ENCODE measurements around the gene LTBR.
"Not testable (repeated sequence)": the region's sequence is repeated elsewhere in the genome, so short reads cannot be mapped to it uniquely, and the experiment has no call there.

LTBR gene

DNA sequence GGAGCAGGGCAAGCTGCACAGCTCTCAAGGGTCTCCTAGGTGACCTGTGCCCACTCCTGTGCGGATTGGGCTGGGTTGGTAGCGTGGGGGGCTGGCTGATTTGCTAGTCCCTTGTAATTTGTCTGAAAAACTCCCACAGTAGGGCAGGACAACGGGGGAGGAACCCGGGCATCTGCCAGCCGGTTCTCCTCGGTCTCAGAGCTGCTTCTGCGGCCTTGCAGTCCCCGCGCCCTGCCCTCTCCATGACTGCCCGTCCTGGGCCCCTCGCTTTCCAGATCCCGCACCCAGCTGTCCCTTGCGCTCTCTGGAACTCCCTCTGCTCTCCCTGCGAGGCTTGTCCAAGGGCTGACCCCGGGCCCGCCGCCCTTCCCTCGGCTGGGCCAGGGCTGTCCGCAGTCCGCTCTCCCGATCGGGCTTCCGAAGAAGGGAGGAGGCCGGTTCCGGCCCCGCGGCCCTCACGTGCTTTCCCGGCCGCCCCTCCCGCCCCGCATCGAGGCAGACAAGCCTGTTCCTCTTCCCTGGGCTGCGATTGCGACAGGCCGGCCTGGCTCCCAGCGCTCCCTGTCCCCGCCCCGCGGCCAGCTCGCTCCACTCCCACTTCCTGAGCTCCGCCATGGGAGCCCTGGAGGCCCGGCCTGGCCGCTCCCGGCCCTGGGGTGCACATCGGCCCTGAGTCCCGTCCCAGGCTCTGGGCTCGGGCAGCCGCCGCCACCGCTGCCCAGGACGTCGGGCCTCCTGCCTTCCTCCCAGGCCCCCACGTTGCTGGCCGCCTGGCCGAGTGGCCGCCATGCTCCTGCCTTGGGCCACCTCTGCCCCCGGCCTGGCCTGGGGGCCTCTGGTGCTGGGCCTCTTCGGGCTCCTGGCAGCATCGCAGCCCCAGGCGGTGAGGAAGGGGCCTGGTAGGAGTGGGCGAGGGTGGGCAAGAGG is at the start of gene LTBR:
Gene LTBR, plus strand, starts transcription at position 591 of the 927 bp plus-strand sequence. Its CDS starts 197 bp downstream, at position 788.
- DNase-seq (ENCODE audit: low read depth, low spot score): no peak

DNA sequence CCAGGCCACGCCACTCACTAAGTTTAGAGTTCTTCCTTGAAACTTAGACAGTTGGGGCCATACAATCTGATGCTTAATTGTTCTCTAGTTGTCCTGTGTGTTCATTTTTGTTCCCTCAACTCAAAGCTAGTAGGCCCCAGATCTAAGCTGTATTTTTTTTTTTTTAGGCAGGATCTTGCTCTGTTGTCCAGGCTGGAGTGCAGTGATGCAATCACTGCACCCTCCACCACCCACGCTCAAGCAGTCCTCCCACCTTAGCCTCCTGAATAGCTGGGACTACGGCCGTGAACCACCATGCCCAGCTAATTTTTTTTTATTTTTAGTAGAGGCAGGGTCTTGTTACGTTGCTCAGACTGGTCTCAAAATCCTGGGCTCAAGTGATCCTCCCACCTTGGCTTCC is 49.6 kb upstream of the LTBR start:
- DNase-seq (ENCODE audit: low read depth, low spot score): no peak

DNA sequence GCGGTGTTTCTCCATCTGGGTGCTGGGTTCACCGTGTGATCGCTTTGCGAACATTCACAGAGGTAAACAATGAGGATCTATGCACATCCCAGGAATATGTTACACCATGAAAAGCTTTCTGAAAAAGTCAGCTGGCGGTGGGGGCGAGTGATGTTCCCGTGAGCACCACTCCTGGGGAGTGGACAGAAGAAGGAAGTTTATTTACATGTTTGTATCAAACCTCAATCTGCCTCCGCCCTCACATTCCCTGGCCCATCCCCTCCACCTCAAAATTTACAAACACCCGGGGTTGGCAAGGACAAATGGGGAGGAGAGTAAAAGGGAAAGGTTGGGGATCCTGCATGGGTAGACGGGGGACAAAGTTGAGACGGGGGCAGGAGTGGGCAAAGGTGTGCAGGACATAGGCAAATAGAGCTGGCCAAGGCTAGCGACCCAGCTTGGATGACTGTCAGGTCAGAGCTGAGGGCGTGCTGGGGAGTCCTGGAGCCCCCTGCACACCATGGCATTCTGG is 49.0 kb upstream of the LTBR start:
- DNase-seq (ENCODE audit: low read depth, low spot score): no peak

DNA sequence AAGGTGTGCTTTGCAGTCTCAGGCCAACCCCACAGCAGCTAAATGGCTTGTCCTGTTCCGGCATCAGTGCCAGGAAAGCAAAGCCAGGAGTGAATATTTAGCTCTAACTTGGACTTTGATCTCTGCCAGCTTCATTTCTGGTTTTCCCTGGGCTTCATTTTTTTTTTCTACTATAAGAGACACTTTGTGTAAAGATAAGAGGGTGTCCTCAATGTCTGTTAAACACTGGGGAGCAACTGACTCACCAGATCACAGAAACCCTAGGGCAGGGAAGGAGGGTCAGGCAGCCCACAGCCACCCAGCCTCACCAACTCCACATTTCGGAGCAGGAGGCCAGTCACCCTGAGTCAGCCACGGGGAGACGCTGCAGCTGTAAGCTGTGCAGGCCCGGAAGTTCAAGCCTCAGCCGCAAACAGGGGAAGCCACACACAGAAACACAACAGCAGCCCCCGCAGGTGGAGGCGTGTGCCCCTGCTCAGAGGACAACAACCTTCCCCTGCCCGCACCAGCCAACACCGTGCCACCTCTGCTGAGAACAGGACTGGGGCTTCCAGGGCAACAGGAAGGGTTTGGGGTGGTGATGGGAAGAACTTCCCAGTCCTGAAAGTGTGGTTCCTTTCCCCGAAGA is 48.4 kb upstream of the LTBR start:
- peak; percentile 74 for DNase-seq (ENCODE audit: low read depth, low spot score)

DNA sequence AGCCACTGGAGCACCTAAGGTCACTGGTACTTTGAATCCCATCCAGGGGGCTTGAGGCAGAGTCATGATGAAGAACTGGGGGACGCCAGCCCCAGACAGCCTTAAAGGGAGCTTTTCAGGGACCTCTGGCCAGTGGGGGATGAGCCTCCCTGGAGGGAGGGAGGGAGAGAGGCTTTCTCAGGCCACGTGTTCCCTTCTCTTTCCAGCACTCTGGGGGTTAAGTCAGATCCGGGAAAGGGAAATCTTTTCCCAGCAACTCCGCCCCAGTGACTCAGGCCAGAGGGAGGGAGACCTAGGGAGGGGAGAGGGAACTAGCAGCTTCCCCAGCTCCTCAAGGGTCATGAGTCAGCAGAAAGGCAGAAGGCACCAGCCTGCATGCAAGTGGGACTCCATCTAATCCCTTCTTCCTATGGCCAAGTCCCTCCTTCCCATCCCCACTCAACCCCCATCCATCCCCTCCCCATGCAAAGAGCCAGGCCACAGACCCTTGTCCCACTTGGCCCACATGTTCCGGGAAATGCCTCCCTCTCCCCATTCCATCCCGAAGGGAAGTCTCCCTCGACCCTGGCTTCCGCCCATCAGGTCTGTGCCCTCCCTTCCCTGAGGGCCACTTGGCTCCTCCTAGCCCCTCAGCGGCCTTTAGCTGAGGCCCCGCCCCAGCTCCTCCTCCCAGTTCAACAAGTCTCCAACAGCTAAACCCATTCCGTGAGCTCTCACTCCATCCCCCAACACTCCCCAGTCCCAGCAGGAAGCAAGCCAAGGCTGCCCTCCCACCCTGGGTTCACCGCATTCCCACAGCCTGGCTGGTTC is 47.7 kb upstream of the LTBR start:
- DNase-seq (ENCODE audit: low read depth, low spot score): no peak

DNA sequence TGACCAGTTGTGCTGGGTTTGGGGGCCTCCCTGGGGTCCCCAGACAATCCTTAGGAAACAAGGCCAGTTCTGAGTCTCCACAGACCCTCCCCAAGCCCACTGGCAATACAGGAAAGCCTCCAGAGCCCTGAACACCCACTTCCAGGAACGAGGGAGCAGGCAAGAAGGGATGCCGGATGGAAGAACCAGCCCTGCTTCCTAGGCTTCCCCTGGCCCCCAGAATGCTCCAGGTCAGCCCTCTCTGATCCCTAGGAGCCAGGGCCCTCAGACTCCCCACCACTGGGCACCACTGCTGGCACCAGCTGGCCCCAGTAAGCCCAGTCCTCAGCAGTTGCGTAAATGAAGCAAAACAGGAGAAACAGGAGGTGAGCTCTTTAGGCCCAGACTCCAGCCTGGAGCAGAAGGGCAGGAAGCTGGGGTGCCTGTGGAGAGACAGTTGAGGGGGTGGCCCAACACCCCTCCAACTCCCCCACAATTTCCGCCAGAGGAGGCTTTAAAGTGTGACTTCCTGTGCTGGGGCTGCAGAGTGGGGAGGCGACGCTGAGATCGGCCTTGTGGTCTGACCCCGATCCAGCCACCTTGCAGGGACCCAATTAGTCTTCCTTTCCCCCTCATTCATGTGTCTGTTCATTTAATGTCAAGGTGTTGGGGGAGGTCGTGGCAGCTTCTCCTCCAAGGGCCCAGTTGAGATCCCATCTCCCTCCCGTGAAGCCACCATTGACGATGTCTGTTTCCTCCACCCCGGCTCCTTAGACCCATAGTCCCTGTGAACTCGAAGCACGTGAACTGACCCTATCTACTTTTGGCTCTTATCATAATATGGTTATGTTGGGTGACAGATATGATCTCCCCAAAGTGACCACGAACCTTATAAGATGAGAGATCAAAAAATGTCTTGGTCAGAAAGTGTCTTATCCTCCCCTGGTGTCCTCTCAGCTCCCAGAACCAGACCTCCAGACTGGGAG is 46.8 kb upstream of the LTBR start:
- no peak for DNase-seq (ENCODE audit: low read depth, low spot score)

DNA sequence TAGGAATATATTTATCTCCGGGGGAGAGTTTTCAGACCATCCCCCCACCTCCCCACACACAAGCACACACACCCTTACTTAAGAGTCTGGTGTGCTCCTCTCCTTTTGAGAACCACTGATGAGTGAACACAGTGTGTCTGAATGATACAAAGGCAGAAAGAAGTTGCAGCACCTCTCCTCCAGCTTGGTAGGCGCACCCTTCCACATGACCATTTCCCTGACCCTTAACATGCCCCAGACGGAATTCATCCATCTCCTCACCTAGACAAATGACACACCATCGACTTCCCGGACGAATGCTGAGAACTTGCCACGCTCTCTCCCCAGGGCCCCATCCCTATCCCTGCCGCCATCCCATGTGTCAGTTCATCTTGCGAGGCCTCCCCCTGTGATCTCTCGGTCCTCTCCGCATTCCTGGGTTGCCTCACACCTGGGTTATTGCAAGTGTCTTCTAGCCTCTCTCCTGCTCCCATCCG is 46.0 kb upstream of the LTBR start:
- DNase-seq (ENCODE audit: low read depth, low spot score): no peak

DNA sequence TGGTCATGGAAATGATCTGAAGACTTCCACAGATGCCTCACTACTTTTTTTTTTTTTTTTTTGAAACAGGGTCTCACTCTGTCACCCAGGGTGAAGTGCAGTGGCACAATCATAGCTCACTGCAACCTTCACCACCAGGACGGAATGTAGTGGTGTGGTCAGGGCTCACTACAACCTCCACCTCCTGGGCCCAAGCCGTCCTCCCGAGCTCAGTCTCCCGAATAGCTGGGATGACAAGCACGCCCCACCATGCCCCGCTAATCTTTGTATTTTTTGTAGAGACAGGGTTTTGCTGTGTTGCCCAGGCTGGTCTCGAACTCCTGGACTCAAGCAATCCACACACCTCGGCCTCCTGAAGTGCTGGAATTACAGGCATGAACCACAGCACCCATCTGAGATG is 45.4 kb upstream of the LTBR start:
- DNase-seq (ENCODE audit: low read depth, low spot score): not testable (repeated sequence)

DNA sequence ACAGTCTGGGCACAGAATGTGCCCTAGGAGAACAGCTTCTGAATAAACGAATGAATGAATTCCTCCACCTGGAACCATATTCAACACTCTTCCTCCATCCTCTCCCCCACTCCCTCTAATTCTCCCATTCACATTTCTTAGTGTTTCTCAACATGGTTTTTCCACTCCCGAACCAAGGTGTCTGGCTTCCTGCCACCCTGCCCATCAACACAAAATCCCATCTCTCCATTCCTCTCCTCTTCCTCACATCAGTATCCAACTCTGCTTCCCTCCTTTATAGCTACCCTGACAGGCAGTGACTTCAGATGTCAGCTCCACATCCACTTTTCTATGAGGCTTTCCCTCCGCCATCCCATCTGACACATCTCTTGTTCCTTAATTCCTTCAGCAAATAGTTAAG is 45.0 kb upstream of the LTBR start:
- no peak for DNase-seq (ENCODE audit: low read depth, low spot score)

DNA sequence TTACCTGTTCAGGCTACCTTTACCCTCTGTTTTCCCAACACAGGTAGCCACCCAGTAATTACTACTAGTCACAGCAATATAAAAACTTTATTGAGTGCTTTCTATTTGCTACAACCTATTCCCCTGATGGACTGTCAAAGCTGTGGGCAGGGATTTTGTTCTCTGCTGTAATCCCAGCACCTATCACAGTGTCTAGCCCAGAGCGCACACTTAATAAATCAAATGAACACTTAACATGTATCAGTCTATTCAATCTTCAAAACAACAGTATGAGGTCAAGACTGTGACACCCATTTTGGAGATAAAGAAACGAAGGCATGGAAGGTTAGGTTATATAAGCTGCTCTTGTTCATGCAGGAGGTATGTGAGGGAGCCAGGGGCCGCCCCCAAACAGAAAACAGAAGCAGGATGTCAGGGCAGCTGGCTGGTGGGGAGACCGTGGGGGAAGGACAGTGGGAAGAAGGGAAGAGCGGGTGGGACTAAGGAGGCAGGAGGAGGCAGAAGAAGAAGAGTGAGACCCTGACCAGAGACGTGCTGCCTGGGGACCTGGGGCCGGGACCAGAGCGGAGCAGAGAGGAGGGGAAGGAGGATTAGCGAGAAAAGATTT is 43.8 kb upstream of the LTBR start:
- DNase-seq (ENCODE audit: low read depth, low spot score): no peak

DNA sequence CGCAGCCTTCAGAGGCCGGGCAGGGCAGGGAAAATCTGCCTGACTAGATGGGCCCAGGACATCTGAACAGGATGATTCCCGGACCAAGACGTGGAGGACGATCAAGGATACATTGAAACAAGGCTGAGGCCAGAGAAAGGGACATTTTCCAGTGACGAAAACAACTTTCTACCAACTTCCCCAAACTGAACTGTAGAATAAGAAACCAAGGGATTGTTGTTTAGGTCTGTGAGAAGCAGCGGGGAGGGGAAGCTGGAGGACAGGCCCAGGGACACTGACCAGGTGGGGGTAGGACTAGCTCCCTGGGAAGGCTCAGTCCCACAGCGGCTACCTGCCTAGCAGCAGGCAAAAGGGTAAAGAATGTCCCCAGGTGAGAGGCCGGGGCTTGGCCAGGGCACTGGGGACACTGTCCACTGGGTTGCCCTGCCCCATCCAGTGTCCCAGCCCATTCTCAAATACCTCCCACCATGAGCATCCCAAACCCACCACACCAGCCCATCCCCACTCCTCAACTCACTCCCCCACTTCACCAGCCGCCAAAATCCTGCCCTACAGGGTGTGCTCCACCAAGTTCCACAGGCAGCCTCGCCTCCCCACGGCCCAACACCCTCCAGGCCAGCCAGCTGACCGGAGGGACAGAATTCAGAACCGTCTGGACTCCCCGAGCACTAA is 43.1 kb upstream of the LTBR start:
- DNase-seq (ENCODE audit: low read depth, low spot score): no peak

DNA sequence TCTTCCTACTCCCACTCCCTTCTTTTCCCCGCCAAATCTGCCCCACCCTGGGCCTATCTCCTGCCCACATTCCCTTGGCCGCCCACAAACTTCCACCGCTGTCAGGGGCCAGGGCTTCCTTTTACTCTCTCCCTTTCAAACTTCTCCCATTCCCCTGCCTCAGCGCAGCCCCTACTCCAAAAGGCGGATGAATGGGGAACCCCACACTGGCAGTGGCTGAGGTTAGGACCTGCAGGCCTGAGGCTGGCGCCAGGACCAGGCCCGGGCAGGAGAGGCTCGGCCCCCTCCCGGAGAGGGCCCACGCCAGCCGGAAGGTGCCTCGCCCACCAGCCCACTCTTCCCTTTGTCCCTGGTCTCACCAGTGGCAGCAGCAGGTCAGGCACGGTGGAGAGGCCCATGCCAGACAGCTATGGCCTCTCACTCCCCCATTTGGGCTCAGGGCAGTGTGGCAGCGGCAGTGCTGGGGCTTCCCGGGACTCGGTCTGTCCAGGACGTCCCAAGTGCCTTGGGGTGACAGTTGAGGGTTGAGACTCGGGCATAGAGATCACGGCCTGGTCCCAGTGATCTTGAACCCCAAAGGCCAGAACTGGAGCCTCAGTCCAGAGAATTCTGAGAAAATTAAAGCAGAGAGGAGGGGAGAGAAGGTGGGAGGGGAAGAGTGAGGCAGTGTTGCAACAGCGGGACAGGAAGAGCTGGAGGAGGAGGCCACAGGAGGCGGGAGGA is 42.4 kb upstream of the LTBR start, which contains the start of gene TNFRSF1A:
Gene TNFRSF1A, minus strand, starts transcription at position 660 of the 723 bp plus-strand sequence. Its CDS starts 262 bp downstream, at position 398.
- DNase-seq (ENCODE audit: low read depth, low spot score): no peak

DNA sequence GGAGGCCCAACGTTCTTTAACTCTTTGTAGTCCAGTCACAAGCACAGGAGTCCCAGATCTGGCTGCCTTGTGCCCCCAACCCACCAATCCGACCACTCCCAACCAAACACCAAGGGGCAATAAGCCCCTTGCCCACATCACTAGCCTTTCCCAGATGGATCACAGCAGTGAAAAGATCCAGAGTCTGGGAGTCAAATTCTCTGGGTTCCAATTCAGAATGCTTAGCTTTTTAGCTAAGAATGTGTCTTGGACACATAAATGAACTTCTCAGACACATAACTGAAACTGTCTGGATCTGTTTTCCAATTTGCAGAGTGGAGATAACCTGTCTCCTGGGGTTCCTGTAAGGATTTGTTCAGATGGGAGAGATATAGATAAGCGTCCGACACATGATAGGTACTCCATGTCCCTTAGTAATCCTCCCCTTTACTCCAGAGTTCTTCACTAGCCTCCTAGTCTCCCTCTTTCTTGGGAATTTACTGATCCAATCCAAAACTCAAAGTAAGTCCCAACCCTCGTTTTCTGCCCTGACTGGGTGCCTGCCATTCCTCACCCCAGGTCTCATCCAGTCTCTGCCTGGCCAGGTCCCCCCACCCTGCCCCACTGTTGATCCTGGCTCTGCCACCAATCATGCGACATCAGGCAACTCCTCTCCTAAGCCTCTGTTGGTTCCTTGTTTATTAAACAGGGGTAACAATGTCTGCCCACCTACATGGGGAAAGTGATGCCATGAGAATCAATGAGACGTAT is 41.6 kb upstream of the LTBR start:
- DNase-seq (ENCODE audit: low read depth, low spot score): no peak

DNA sequence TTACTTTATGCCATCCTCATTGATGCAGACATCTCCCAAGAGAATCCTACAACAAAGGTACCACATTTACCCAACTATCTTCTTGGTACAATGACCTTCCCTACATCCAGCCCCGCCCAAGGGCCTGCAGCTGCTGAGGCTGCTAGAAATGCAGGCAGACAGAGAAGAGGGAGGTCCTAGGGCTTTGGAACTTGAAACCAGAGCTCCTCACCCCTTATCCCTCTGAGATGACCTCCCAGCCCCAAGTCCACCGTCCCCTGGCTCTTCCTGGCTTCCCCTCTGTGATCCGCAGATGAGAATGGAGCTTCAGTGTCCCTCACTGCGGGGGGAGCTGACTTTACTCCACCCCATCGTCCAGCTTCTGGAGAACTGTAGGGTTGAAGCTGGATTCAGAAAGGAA is 40.4 kb upstream of the LTBR start:
- DNase-seq (ENCODE audit: low read depth, low spot score): no peak

DNA sequence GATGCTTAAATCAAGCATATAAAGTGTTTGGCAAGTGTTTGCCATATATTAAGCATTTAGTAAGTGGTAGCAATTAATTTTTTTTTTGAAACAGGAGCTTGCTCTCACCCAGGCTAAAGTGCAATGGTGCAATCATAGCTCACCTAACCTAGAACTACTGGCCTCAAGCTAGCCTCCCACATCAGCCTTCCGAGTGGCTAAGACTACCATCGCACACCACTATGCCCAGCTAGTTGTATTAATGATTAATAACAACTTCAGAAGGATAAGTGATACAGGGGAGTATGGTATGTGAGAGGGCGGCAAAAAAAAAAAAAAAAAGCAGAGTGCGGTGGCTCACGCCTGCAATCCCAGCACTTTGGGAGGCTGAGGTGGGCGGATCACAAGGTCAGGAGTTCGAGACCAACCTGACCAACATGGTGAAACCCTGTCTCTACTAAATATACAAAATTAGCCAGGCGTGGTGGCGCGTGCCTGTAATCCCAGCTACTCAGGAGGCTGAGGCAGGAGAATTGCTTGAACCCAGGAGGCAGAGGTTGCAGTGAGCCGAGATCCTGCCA is 39.8 kb upstream of the LTBR start:
- DNase-seq (ENCODE audit: low read depth, low spot score): not testable (repeated sequence)

DNA sequence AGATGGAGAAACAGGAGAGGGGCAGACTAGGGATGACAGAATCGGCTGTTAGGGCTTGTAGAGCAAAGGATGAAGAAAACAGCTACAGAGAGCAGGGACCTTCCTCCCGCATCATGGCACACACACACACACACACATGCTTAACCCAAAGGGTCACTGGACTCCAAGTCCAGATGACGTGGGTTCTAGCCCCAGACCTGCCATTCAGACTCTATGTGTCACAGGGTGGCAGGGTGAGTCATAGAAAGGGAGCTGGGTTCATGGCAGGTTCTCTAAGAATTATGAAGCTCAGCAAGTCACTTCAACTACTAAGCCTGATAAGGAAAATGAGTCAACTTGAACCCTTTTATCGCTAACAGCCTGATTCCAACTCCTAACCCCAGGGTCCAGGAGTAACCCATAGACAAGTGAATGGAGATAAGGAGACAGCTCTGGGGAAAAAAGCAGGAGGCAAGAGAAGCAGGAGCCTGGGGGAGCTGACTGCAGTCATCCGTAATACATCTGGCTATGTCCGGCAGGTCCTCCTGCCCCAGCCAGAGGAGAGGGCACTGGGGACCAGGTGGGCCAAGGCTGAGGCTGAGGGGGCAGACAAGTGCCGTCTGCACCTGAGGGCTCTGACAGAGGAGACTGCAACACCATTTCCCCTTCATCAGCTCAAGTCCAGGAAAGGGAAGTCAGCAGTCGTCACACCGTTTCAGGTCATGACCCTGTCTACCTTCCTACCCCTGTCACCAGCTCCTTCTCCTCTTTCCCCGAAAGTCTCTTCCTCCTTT is 38.5 kb upstream of the LTBR start:
- DNase-seq (ENCODE audit: low read depth, low spot score): no peak

DNA sequence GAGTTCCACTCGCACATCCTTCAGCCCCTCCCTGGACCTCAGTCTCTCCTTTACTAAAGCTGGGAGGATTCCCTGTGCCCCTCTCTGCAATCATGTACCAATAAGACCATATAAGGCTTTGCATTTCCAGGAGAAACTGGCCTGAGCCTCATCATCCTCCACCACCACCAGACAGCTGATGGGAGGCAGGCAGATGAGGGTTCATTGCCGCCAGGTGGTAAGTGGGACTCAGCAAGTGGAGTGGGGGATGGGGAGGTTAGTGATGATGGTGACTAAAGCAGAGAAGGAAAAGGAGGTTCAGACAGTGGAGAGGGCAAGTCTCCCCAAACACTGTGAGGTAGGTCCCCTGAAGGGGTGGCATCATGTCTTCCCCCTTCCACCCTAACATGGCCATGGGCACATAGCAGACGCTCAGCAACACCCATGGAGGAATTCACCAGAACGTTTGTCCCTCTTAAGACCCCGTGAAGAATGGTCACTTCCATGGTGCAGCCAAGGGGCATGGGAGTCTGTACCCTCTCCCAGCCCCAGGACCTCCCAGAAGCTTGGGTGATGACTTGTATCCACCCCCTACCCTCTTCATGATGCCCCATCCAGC is 37.6 kb upstream of the LTBR start:
- DNase-seq (ENCODE audit: low read depth, low spot score): no peak
